Measurements from ENCODE around the gene DNAH6. TPM values are rescaled to one million over a fixed set of nuclear protein-coding genes. Genes with fewer than 3 reads are reported as not detected.

DNAH6 gene
- total and polyA plus RNA-seq, 9 of the 15 experiments (the other 6 are each of a cell fraction or from before 2014, with no cell fraction given): 0.01 to 0.04 (median 0.01) TPM; not detected in 5

GRCh38 chr2:84833481-84834150 is 317.3 kb downstream of the DNAH6 start:
- in situ Hi-C loops (cut with MboI): no loop called here
- DNase-seq (ENCODE audit: extremely low read depth in 1 of 4, low spot score in 3 of 4) (no peak), FAIRE-seq (no peak), ATAC-seq (no peak)
- Histone ChIP-seq H3K4me3 (no peak overlapping the region), H3K9me1 (ENCODE audit: control insufficient read depth, insufficient read depth, low read length) (no peaks in the 10 kb centered on the region), H3K27me3 (ENCODE audit: control insufficient read depth in 2 of 2, insufficient read depth in 2 of 2, low read length in 2 of 2) (peaks cover 0 to 26% of the 10 kb centered on the region in 2 experiments; a peak in 3 of 5 replicates), H3K9me3 (replicated peaks; ENCODE audit: control insufficient read depth, insufficient read depth, low read depth, low read length) (no peaks in the 10 kb centered on the region), H3K4me1 (replicated peaks in 1 of 2; ENCODE audit: control insufficient read depth in 2 of 2, insufficient read depth in 2 of 2, low read length in 2 of 2) (peaks cover 7 to 15% of the 10 kb centered on the region in 2 experiments; a peak in 4 of 5 replicates), H3K27ac (ENCODE audit: extremely low read depth, low read depth, low read length) (no peak overlapping the region), H3K79me2 (ENCODE audit: control insufficient read depth, insufficient read depth, low read length) (no peaks in the 10 kb centered on the region), H3K9ac (ENCODE audit: insufficient read depth in 1 of 2, low read depth in 2 of 2, low read length in 2 of 2) (no peak overlapping the region), H4K20me1 (replicated peaks; ENCODE audit: control insufficient read depth, insufficient read depth, low read length) (no peaks in the 10 kb centered on the region), H3K4me2 (ENCODE audit: insufficient read depth, low read length) (no peak overlapping the region), H2AFZ (ENCODE audit: low read depth, low read length) (0 out of 2 replicates have a peak overlapping the region, but pooled peaks have one; percentile 49), H3K36me3 (ENCODE audit: control insufficient read depth, insufficient read depth, low read length) (no peaks in the 10 kb centered on the region)
- ChIA-PET CTCF (ENCODE audit: low intra/inter-chr PET ratio) (no interaction called here), POLR2A (no interaction called here)
- intact Hi-C loops (cut with micrococcal nuclease): no loop called here
- no TSS peak for BruUV-seq (replicated peaks)
- WGBS (ENCODE audit: insufficient coverage, low coverage, missing lambda C conversion rate): 1% methylated on average over 10 of the region's 12 CpGs
- TF ChIP-seq, protein P1, sequence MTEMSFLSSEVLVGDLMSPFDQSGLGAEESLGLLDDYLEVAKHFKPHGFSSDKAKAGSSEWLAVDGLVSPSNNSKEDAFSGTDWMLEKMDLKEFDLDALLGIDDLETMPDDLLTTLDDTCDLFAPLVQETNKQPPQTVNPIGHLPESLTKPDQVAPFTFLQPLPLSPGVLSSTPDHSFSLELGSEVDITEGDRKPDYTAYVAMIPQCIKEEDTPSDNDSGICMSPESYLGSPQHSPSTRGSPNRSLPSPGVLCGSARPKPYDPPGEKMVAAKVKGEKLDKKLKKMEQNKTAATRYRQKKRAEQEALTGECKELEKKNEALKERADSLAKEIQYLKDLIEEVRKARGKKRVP (CRISPR knock-in tag; IDR thresholded peaks at IDR 0.05): no peak
- no peak for TF ChIP-seq YBX1 (IDR thresholded peaks at IDR 0.05)
- TF ChIP-seq, protein P2, sequence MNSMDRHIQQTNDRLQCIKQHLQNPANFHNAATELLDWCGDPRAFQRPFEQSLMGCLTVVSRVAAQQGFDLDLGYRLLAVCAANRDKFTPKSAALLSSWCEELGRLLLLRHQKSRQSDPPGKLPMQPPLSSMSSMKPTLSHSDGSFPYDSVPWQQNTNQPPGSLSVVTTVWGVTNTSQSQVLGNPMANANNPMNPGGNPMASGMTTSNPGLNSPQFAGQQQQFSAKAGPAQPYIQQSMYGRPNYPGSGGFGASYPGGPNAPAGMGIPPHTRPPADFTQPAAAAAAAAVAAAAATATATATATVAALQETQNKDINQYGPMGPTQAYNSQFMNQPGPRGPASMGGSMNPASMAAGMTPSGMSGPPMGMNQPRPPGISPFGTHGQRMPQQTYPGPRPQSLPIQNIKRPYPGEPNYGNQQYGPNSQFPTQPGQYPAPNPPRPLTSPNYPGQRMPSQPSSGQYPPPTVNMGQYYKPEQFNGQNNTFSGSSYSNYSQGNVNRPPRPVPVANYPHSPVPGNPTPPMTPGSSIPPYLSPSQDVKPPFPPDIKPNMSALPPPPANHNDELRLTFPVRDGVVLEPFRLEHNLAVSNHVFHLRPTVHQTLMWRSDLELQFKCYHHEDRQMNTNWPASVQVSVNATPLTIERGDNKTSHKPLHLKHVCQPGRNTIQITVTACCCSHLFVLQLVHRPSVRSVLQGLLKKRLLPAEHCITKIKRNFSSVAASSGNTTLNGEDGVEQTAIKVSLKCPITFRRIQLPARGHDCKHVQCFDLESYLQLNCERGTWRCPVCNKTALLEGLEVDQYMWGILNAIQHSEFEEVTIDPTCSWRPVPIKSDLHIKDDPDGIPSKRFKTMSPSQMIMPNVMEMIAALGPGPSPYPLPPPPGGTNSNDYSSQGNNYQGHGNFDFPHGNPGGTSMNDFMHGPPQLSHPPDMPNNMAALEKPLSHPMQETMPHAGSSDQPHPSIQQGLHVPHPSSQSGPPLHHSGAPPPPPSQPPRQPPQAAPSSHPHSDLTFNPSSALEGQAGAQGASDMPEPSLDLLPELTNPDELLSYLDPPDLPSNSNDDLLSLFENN (IDR thresholded peaks at IDR 0.05; ENCODE audit: low read depth in 2 of 2, low read length in 2 of 2): no peak
- TF ChIP-seq, protein P3, sequence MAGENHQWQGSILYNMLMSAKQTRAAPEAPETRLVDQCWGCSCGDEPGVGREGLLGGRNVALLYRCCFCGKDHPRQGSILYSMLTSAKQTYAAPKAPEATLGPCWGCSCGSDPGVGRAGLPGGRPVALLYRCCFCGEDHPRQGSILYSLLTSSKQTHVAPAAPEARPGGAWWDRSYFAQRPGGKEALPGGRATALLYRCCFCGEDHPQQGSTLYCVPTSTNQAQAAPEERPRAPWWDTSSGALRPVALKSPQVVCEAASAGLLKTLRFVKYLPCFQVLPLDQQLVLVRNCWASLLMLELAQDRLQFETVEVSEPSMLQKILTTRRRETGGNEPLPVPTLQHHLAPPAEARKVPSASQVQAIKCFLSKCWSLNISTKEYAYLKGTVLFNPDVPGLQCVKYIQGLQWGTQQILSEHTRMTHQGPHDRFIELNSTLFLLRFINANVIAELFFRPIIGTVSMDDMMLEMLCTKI (IDR thresholded peaks at IDR 0.05; ENCODE audit: partially characterized antibody): no peak
- TF ChIP-seq AFF4 (CRISPR knock-in tag; IDR thresholded peaks at IDR 0.05): no peak
- TF ChIP-seq FUS (optimal IDR thresholded peaks at IDR 0.05; ENCODE audit: low read depth, low read length): no peak
- TF ChIP-seq ARID3A (IDR thresholded peaks at IDR 0.05; ENCODE audit: borderline replicate concordance, low read depth, low read length): no peak
- TF ChIP-seq ZNF316 (IDR thresholded peaks at IDR 0.05): no peak
- no peak for TF ChIP-seq HNRNPH1 (optimal IDR thresholded peaks at IDR 0.05; ENCODE audit: low read depth, low read length)
